Activated CD8-positive, alpha-beta T cell treated with anti-CD3 and anti-CD28 coated beads for 36 hours (primary cell): ENCODE results near the gene FGF14. TPM values are rescaled to one million over a fixed set of nuclear protein-coding genes. Genes with fewer than 3 reads are reported as not detected.

Experiments used
- ATAC-seq: fragments of 200-7000 bp; cut with Tn5 transposase; one replicate; pipeline ENCODE4 v1.10.0; 2021; ENCODE audit warnings: mild to moderate bottlenecking, moderate library complexity
- CTCF ChIA-PET: fragments of 350-600 bp; sonication (Branson Sonifier 250); formaldehyde crosslinking; loops from one replicate; lab custom pipeline; 2021; ENCODE audit warnings: antibody characterized with exemption; lab: Charles Lee
- POLR2A ChIA-PET: fragments of 350-600 bp; sonication (Branson Sonifier 250); formaldehyde crosslinking; loops from one replicate; lab custom pipeline; 2021; ENCODE audit warnings: antibody characterized with exemption; lab: Charles Lee
- DNase-seq: peaks from one replicate; pipeline ENCODE4 v3.0.0-alpha.2; 2020
- H3K27ac Mint-ChIP-seq: one replicate; pipeline ENCODE4 v1.8.0; 2021; ENCODE audit warnings: mild to moderate bottlenecking, mixed read lengths
- H3K27me3 Mint-ChIP-seq: one replicate; pipeline ENCODE4 v1.8.0; 2021; ENCODE audit warnings: mixed read lengths
- H3K36me3 Mint-ChIP-seq: one replicate; pipeline ENCODE4 v1.8.0; 2021; ENCODE audit warnings: low read depth, mixed read lengths
- H3K4me1 Mint-ChIP-seq: one replicate; pipeline ENCODE4 v1.8.0; 2021; ENCODE audit warnings: low read depth, mixed read lengths
- H3K4me3 Mint-ChIP-seq: one replicate; pipeline ENCODE4 v1.8.0; 2021; ENCODE audit warnings: mild to moderate bottlenecking, moderate library complexity, mixed read lengths
- H3K9me3 Mint-ChIP-seq: one replicate; pipeline ENCODE4 v1.8.0; 2021; ENCODE audit warnings: mixed read lengths
- intact Hi-C: fragments of 100-400 bp; cut with micrococcal nuclease; formaldehyde crosslinking; loops from one replicate; pipeline ENCODE4 v1.10.0; 2022
- total RNA-seq, 2 experiments: library from RNA; stranded (reverse); gene quantifications; one replicate each; pipeline ENCODE4 v1.2.3, GENCODE V29; 2021
- TF ChIP-seq, protein P1 (sequence below): fragments of 200-600 bp; IDR thresholded peaks from one replicate; pipeline ENCODE4 v1.8.0; 2022; ENCODE audit warnings: antibody characterized with exemption, mild to moderate bottlenecking

Gene FGF14
- total RNA-seq, 2 experiments from 2014 or later, result not detected

DNA sequence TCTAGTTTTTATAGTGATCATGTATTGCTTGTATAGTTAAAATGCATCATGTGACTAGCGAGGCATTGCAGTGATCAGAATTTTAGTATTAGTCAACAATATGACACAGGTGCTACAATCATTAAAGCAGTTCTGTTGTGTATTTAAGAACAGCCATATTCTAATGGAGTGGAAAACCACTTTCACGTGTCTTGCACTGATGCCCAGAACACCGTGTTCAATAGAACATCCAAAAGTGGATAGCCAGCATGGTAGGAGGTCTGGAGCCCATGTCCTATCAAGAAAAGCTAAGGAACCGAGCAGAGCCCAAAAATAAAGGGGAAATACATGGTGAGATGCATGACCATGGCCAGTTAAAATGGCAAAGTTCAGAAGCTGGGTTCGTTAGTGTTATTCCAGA lies 55.1 kb downstream of the FGF14 start:
- POLR2A ChIA-PET, result no interaction called here

GRCh38 chr13:102344410-102344809 lies 57.4 kb downstream of the FGF14 start:
- TF ChIP-seq, protein P1, sequence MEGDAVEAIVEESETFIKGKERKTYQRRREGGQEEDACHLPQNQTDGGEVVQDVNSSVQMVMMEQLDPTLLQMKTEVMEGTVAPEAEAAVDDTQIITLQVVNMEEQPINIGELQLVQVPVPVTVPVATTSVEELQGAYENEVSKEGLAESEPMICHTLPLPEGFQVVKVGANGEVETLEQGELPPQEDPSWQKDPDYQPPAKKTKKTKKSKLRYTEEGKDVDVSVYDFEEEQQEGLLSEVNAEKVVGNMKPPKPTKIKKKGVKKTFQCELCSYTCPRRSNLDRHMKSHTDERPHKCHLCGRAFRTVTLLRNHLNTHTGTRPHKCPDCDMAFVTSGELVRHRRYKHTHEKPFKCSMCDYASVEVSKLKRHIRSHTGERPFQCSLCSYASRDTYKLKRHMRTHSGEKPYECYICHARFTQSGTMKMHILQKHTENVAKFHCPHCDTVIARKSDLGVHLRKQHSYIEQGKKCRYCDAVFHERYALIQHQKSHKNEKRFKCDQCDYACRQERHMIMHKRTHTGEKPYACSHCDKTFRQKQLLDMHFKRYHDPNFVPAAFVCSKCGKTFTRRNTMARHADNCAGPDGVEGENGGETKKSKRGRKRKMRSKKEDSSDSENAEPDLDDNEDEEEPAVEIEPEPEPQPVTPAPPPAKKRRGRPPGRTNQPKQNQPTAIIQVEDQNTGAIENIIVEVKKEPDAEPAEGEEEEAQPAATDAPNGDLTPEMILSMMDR, result no peak
- H3K4me3 Mint-ChIP-seq, result no peak overlapping the region
- no peaks in the 10 kb centered on the region for H3K36me3 Mint-ChIP-seq
- intact Hi-C loops, result no loop called here
- CTCF ChIA-PET, result no interaction called here
- H3K27ac Mint-ChIP-seq, result no peak overlapping the region
- H3K4me1 Mint-ChIP-seq, result no peaks in the 10 kb centered on the region
- POLR2A ChIA-PET, result no interaction called here
- peaks cover 12% of the 10 kb centered on the region for H3K27me3 Mint-ChIP-seq
- no peak for ATAC-seq
- DNase-seq, result no peak
- H3K9me3 Mint-ChIP-seq, result no peaks in the 10 kb centered on the region

More for the DNA sequence above, 55.1 kb downstream of the FGF14 start:
- H3K36me3 Mint-ChIP-seq, result no peaks in the 10 kb centered on the region
- H3K27me3 Mint-ChIP-seq, result peaks cover 10% of the 10 kb centered on the region
- TF ChIP-seq, protein P1, result no peak
- CTCF ChIA-PET, result no interaction called here
- H3K27ac Mint-ChIP-seq, result no peak overlapping the region
- intact Hi-C loops, result no loop called here
- H3K4me1 Mint-ChIP-seq, result no peaks in the 10 kb centered on the region
- DNase-seq (no peak), ATAC-seq (no peak)
- no peaks in the 10 kb centered on the region for H3K9me3 Mint-ChIP-seq
- H3K4me3 Mint-ChIP-seq, result no peak overlapping the region

DNA sequence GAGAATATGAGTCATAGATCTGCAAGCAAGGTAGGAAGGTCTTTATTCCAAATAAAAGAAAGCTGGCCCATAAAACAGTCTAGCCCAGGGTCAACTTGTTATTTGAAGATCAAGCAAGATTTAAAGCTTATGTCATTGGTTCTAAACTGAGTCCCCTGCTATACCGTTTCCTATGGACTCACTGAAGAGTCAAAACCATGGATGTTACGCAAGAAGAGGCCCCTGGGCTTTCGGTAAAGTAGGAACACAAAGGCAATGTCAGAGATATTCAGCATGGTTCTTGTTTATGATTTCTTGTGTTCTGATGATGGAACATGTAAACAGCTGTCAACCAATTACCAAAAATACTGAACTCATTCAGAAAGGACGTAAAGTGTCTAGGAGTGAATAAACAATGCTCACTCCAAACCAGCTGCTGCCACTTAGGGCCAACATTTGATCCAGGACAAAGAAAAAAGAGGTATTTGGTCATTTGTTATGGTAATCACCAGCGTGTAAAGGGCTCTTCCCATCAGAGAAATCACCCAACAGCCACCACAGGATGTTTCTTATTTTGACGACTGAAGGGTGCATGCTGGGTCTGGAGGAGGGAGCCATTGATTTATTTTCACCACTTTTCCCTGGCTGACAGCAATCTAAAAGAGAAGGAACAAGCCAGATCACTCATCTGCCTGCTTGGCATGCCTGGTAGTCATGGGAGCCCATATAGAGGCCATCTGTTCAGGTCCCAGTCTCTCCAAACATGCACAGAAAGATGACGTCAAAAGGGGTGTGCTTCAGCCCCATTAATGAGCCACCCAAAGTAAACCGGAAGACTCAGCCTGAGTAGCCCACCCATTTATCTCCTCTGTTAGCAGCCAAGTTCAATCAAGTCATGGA lies 68.3 kb downstream of the FGF14 start:
- Mint-ChIP-seq H3K27ac (no peak overlapping the region), H3K4me3 (no peak overlapping the region), H3K4me1 (no peaks in the 10 kb centered on the region), H3K36me3 (no peaks in the 10 kb centered on the region), H3K27me3 (peaks cover 12% of the 10 kb centered on the region), H3K9me3 (no peaks in the 10 kb centered on the region)
- TF ChIP-seq, protein P1, result no peak
- DNase-seq (no peak), ATAC-seq (no peak)
- intact Hi-C loops, result no loop called here
- ChIA-PET CTCF (no interaction called here), POLR2A (no interaction called here)

- Mint-ChIP-seq H3K36me3 (no peaks in the 10 kb centered on the region), H3K9me3 (no peaks in the 10 kb centered on the region), H3K27ac (no peak overlapping the region), H3K4me1 (no peaks in the 10 kb centered on the region), H3K4me3 (no peak overlapping the region), H3K27me3 (peaks cover 6% of the 10 kb centered on the region)
- CTCF ChIA-PET, result no interaction called here
- intact Hi-C loops, result no loop called here
- TF ChIP-seq, protein P1, result no peak
- ATAC-seq, result no peak
- POLR2A ChIA-PET, result interaction anchor here (1.0 kb wide), 1 partner anchor 44 kb away, joined by 4 read pairs; no protein-coding TSS in a partner anchor
- no peak for DNase-seq
These were observed 72.9 kb downstream of the FGF14 start for GRCh38 chr13:102328909-102329308.

DNA sequence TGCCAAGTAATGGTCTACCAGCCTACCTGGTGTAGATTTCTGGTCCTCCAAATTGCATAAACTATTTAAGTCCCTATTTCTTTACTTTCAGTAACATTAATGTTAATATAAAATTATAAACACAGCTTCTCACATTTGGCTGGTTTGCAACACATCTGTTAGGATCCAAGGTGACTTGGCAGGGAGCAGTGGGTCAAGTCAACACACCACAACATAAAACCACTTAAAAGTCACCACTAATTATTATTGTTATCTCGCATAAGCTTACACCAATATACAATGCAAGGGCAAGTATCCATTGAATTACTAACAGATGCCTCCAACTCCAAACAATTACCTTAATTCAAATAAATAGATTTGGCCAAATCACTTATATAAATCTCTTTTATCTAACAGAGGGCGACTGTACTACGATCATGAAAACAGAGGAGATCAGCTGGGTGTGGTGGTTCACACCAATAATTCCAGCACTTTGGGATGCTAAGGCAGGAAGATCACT lies 74.7 kb downstream of the FGF14 start:
- POLR2A ChIA-PET, result no interaction called here
- no peak overlapping the region for H3K27ac Mint-ChIP-seq
- TF ChIP-seq, protein P1, result no peak
- no peaks in the 10 kb centered on the region for H3K4me1 Mint-ChIP-seq
- intact Hi-C loops, result no loop called here
- no peaks in the 10 kb centered on the region for H3K9me3 Mint-ChIP-seq
- no peak for DNase-seq
- no peaks in the 10 kb centered on the region for H3K36me3 Mint-ChIP-seq
- H3K27me3 Mint-ChIP-seq, result peaks cover 6% of the 10 kb centered on the region
- CTCF ChIA-PET, result no interaction called here
- no peak overlapping the region for H3K4me3 Mint-ChIP-seq
- no peak for ATAC-seq
